PC-3 (cell line): Measurements from ENCODE around the gene CASKIN2. TPM values are rescaled to one million over a fixed set of nuclear protein-coding genes. Genes with fewer than 3 reads are reported as not detected.
A peak's percentile ranks its signal among the peaks of the same experiment; 100 is the strongest.

Experiments
- ATAC-seq: fragments of 200-7000 bp; cut with Tn5 transposase; 2 replicates; pipeline ENCODE4 v1.9.1; 2020; ENCODE audit warnings: mild to moderate bottlenecking, moderate library complexity
- BruUV-seq: library from RNA; stranded (reverse); fragments of 400-500 nt; replicated peaks from 2 replicates; lab custom pipeline; 2021; lab: Mats Ljungman, UMichigan
- CTCF ChIA-PET: fragments of 300-600 bp; sonication (Branson Sonifier 250); formaldehyde crosslinking; loops from one replicate; lab custom pipeline; 2022; ENCODE audit warnings: antibody characterized with exemption; lab: Charles Lee
- POLR2A ChIA-PET: fragments of 300-600 bp; sonication (Branson Sonifier 250); formaldehyde crosslinking; loops from one replicate; lab custom pipeline; 2022; ENCODE audit warnings: antibody characterized with exemption; ENCODE audit not compliant: unreplicated experiment; lab: Charles Lee
- DNase-seq: peaks from one replicate; pipeline ENCODE4 v3.0.0-alpha.2; 2015
- H2AFZ ChIP-seq: fragments of 300-600 bp; sonication (generic); 2 replicates; pipeline ENCODE4 v1.6.0; 2016; ENCODE audit warnings: antibody characterized with exemption, low read length
- H3F3A ChIP-seq: fragments of 300-600 bp; sonication (generic); one replicate; pipeline ENCODE4 v1.6.0; 2017; ENCODE audit warnings: antibody characterized with exemption, low read length, control low read depth, mild to moderate bottlenecking; ENCODE audit not compliant: unreplicated experiment
- H3K27ac ChIP-seq: fragments of 300-600 bp; sonication (generic); 2 replicates; pipeline ENCODE4 v1.5.1; 2016; ENCODE audit warnings: mild to moderate bottlenecking, low read length
- H3K27me3 ChIP-seq: fragments of 300-600 bp; sonication (generic); 2 replicates; pipeline ENCODE4 v1.6.1; 2016; ENCODE audit warnings: low read length, mixed read lengths
- H3K36me3 ChIP-seq: fragments of 300-600 bp; sonication (generic); 2 replicates; pipeline ENCODE4 v1.6.1; 2016; ENCODE audit warnings: low read depth, mixed run types, low read length, mixed read lengths
- H3K4me1 ChIP-seq: fragments of 300-600 bp; sonication (generic); 2 replicates; pipeline ENCODE4 v1.5.1; 2016; ENCODE audit warnings: low read length; ENCODE audit not compliant: insufficient read depth
- H3K4me2 ChIP-seq: fragments of 300-600 bp; sonication (generic); 2 replicates; pipeline ENCODE4 v1.6.0; 2016; ENCODE audit warnings: low read length
- H3K4me3 ChIP-seq: fragments of 300-600 bp; sonication (generic); 2 replicates; pipeline ENCODE4 v1.5.1; 2016; ENCODE audit warnings: mild to moderate bottlenecking, low read length, mixed read lengths
- H3K79me2 ChIP-seq: fragments of 300-600 bp; sonication (generic); 2 replicates; pipeline ENCODE4 v1.6.1; 2017; ENCODE audit warnings: low read length, mixed read lengths
- H3K9ac ChIP-seq: fragments of 300-600 bp; sonication (generic); 2 replicates; pipeline ENCODE4 v1.6.0; 2016; ENCODE audit warnings: mild to moderate bottlenecking, low read length
- H3K9me2 ChIP-seq: fragments of 300-600 bp; sonication (generic); replicated peaks from 2 replicates; pipeline ENCODE4 v1.6.1; 2016; ENCODE audit warnings: mixed run types, low read length, mixed read lengths
- H3K9me3 ChIP-seq: fragments of 300-600 bp; sonication (generic); 2 replicates; pipeline ENCODE4 v1.6.1; 2016; ENCODE audit warnings: low read length, mixed read lengths
- H4K20me1 ChIP-seq: fragments of 300-600 bp; sonication (generic); 2 replicates; pipeline ENCODE4 v1.6.1; 2016; ENCODE audit warnings: low read length, mixed read lengths
- EZH2 ChIP-seq: fragments of 300-600 bp; sonication (generic); IDR thresholded peaks from one replicate; pipeline ENCODE4 v1.6.1; 2017; ENCODE audit warnings: antibody characterized with exemption, mild to moderate bottlenecking, low read length; ENCODE audit not compliant: unreplicated experiment
- EZH2phosphoT487 ChIP-seq: fragments of 300-600 bp; sonication (generic); IDR thresholded peaks from 2 replicates; pipeline ENCODE4 v1.6.1; 2018; ENCODE audit warnings: mild to moderate bottlenecking, antibody characterized with exemption, low read length, borderline replicate concordance
- intact Hi-C: fragments of 100-400 bp; cut with micrococcal nuclease; formaldehyde crosslinking; loops from 2 replicates; pipeline ENCODE4 v1.9.0; 2023
- total RNA-seq: library from RNA; depleted of rRNA; stranded (reverse); fragments of >200 nt; gene quantifications from 2 replicates; pipeline ENCODE4 v1.2.3, GENCODE V29; 2014
- TF ChIP-seq, protein P1 (sequence below): fragments of 300-600 bp; sonication (generic); conservative IDR thresholded peaks from 2 replicates; pipeline ENCODE4 v1.5.1; 2017; ENCODE audit warnings: antibody characterized with exemption, low read depth, mild to moderate bottlenecking, low read length

The CASKIN2 gene
- total RNA-seq, 1 experiment from 2014 or later, result 22.0 TPM

DNA sequence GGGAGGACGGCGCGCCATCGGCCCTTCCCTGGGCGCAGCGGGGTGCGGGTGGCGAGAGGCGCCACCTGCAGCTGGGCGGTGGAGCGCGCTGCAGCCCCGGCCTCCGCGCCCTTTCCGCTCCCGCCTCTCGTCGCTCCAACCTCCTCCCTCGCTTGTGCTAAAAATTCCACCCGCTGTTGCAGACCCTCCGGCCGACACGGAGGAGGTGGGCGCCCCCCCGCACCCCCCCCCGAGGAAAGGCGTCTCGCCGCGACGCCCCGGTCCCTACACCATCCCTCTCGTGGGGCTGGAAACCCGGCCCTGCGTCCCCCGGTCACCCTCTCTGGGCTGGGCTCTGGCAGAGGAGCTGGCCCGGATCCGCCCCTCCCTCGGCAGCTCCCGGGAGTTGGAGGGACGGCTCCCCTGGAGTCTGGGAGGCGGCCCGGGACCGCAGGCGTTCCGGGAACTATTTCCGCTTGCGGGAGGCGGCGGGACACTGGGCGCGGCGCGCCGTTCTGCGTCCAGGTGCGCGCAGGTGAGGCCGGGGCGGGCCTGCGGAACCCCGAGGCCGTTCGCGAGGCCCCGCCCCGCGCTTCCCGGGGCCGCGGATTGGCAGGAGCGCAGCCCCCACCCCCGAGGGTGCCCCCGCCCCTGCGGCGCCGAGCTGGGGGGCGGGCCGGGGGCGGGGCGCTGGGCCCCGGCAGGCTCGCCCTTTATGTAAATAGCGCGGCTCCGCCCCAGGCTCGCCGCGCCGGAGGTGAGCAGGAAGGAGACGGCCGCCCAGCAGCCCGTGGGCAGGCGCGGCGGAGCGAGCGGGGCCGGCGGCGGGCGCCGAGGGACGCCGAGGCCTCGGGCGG, 9.9 kb upstream of the CASKIN2 start, which contains the start of gene LLGL2:
Gene LLGL2 (plus strand): TSS at position 728 of the 836 bp plus-strand sequence. CDS start 17,730 bp downstream, outside the sequence.
- intact Hi-C loops, result loop anchor here (2.0 kb wide), 1 partner anchor 24 kb away; no protein-coding TSS in a partner anchor
- Histone ChIP-seq H3K79me2 (peaks cover 37% of the 10 kb centered on the region), H3K36me3 (peaks cover 4% of the 10 kb centered on the region; the same call in 1 of the 2 replicates), H3K4me1 (peaks cover 13% of the 10 kb centered on the region), H3K27ac (peak within 1 kb of the TSS; percentile 75), H3K4me3 (peak within 1 kb of the TSS; percentile 84), H3K9me3 (no peaks in the 10 kb centered on the region), H3K9me2 (no peaks in the 10 kb centered on the region), H3K9ac (peak within 1 kb of the TSS; percentile 72), H2AFZ (peak within 1 kb of the TSS; percentile 93), H3K27me3 (no peaks in the 10 kb centered on the region), H3F3A (no peaks in the 10 kb centered on the region), H3K4me2 (peak within 1 kb of the TSS; percentile 92), H4K20me1 (no peaks in the 10 kb centered on the region)
- no TSS peak for BruUV-seq
- POLR2A ChIA-PET, result interaction anchor here (0.5 to 0.6 kb wide), 4 partner anchors 8 to 1638 kb away, joined by 3 to 7 read pairs (median 6); a partner anchor contains a TSS
- CTCF ChIA-PET, result interaction anchor here (0.5 to 1.6 kb wide), 20 partner anchors 9 to 593 kb away, joined by 3 to 15 read pairs (median 4); partner anchors contain the start of genes TSEN54 and WBP2
- ATAC-seq (peak; percentile 82), DNase-seq (peak; percentile 98)
- TF ChIP-seq, protein P1, sequence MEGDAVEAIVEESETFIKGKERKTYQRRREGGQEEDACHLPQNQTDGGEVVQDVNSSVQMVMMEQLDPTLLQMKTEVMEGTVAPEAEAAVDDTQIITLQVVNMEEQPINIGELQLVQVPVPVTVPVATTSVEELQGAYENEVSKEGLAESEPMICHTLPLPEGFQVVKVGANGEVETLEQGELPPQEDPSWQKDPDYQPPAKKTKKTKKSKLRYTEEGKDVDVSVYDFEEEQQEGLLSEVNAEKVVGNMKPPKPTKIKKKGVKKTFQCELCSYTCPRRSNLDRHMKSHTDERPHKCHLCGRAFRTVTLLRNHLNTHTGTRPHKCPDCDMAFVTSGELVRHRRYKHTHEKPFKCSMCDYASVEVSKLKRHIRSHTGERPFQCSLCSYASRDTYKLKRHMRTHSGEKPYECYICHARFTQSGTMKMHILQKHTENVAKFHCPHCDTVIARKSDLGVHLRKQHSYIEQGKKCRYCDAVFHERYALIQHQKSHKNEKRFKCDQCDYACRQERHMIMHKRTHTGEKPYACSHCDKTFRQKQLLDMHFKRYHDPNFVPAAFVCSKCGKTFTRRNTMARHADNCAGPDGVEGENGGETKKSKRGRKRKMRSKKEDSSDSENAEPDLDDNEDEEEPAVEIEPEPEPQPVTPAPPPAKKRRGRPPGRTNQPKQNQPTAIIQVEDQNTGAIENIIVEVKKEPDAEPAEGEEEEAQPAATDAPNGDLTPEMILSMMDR, result peak; percentile 69
- TF ChIP-seq EZH2phosphoT487, result no peak

DNA sequence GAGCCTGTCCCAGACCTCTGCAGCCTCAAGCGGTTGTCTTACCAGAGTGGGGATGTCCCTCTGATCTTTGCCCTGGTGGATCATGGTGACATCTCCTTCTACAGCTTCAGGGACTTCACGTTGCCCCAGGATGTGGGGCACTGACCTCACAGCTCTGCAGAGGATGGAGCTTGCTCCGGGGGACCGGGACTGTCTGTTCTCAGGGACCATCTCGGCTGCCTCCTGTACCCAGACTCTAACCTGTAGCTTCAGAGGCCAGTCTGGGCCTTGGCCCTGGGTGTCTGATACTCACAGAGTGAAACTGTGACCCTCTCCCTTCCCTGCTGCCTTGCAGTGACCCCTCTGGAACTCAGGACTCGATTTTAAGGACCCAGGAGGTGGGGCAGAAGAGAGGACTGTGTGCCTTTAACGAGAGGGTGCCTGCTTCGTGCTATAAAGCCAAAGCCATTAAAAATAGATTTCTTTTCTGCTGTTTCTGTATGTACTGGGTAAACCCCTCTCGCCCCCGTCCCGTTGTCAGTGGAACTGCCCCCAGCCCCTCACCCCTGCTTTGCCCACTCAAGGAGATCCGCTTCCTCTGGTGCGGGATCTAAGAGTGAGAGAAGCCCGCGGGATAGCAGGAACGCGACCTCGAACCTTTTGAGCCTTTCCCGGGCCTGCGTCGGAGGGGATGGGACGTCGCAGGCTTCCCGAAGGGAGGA, 9.1 kb upstream of the CASKIN2 start:
- Histone ChIP-seq H3K9ac (peak overlapping the region; percentile 72), H3K79me2 (peaks cover 33% of the 10 kb centered on the region), H3K9me2 (no peaks in the 10 kb centered on the region), H4K20me1 (no peaks in the 10 kb centered on the region), H3K9me3 (no peaks in the 10 kb centered on the region), H2AFZ (peak overlapping the region; percentile 93), H3K4me1 (peaks cover 13% of the 10 kb centered on the region), H3F3A (no peaks in the 10 kb centered on the region), H3K27me3 (no peaks in the 10 kb centered on the region), H3K27ac (no peak overlapping the region), H3K4me2 (peak overlapping the region; percentile 92), H3K36me3 (peaks cover 4% of the 10 kb centered on the region; the same call in 1 of the 2 replicates), H3K4me3 (peak overlapping the region; percentile 84)
- intact Hi-C loops, result loop anchor here (2.0 kb wide), 1 partner anchor 24 kb away; no protein-coding TSS in a partner anchor
- TF ChIP-seq, protein P1, result no peak
- no peak for TF ChIP-seq EZH2phosphoT487
- TF ChIP-seq EZH2, result no peak
- ATAC-seq (no peak), DNase-seq (no peak)
- CTCF ChIA-PET, result interaction anchor here (0.6 to 1.6 kb wide), 10 partner anchors 8 to 331 kb away, joined by 3 to 15 read pairs (median 4); partner anchors contain the start of genes TSEN54 and WBP2
- POLR2A ChIA-PET, result interaction anchor here (0.5 to 0.6 kb wide), 2 partner anchors 8 to 121 kb away, joined by 3 to 7 read pairs; a partner anchor contains a TSS
- BruUV-seq, result TSS peak; percentile 58
